Ureter (tissue), 1 donor: ENCODE measurements around the gene GPAT3. TPM values are rescaled to one million over a fixed set of nuclear protein-coding genes. Genes with fewer than 3 reads are reported as not detected.
"Not testable (repeated sequence)": the region's sequence is repeated elsewhere in the genome, so short reads cannot be mapped to it uniquely, and the experiment has no call there.

Source experiments
- DNase-seq: peaks from one replicate; pipeline ENCODE4 v3.0.0-alpha.2; 2020; ENCODE audit warnings: low spot score
- total RNA-seq: library from RNA; stranded (reverse); gene quantifications from one replicate; pipeline ENCODE4 v1.2.4, GENCODE V29; 2023
- donor health status: DM: yes; HTN: yes; CAD: no.

Gene GPAT3
- total RNA-seq, 1 donor from 2014 or later: 3.3 TPM

DNA sequence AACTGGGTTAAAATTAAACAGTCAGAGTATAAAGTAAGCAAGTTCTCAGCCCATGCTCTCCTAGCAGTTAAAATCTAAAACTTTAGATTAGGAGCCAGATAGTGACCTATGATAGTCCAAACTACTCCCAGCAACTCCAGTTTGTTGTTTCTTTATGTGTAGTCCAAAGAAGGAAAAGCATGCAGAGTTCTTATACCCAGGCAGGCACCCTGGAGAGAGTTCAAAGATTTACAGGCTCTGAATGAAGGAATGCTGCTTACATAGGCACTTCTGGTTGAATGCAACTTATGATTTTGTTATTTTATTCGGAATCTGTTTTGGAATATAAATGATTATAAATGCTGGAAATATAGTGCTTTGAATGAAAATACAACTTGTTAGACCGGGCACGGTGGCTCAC, 67.2 kb downstream of the GPAT3 start:
- no peak for DNase-seq

DNA sequence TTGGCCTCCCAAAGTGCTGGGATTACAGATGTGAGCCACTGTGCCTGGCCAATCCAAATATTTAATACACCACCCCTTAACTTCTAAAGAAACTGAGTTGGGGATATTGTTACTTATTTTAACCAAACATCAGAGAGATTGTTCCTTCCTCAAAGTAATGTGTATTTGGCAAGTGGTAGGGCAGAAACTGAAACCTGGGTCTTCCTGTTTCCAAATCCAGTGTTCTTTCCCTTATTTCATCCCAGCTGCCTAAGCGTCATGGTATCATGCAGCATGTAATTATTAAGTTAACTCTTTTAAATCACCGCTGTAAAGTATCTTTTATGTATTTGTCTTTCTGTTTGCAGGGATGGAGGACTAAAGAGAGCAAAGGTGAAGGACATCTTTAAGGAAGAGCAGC, 68.4 kb downstream of the GPAT3 start:
- DNase-seq: no peak

DNA sequence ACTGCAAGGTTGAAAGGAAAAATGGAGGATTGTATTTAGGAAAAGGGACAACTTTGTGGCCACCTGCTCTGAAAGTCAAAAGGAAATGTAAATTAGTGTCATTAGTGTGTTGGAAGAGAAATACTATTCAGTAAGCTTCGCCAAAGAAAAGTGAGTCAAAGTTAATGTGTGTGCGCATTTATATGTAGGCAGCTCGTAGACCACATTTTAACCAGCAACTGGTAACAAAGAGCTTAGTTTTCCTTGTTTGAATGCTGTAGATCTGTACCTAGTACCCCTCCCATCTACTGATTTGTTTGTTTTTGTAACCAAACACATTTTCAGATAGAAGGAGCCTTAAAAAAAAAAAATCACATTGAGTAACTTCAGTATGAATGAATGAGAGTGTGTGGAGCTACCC, 69.3 kb downstream of the GPAT3 start:
- no peak for DNase-seq

DNA sequence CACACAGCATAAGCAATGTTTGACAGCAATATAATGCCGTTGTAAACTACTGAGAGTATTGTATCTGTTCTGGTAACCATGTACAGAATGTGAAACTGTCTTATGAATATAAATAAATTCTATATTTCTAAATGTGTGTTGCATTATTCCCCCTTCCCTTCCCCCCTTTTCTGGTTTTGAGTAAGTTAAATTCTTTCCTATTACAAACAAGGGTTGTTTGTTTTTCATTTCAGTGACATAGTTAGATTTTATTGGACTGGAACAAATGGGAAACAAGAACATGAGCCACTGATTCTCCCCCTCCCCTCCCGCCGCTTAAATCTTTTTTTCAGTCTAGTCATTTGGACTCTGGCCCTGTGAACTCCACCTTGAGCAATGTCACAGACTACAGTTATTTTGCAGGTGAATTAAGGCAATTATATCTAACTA, 69.8 kb downstream of the GPAT3 start:
- DNase-seq: no peak

DNA sequence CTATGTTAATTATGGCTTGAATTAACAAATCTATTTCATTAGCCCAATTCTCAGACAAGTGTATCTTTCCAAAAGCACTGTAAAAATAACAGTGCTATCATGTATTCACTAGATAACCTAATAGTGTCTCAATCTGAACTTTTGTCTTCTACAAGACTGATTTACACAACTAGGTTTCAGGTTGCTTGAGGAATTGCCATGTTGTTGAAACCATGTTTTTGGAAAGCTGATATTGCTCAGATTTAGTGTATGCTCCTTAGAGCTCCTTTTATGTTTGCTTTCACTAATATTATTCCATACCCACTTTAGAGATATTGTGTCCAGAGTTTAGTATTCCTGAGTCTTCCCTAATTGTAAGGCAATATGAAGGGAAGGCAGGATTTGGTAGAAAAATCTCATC, 70.6 kb downstream of the GPAT3 start:
- no peak for DNase-seq

DNA sequence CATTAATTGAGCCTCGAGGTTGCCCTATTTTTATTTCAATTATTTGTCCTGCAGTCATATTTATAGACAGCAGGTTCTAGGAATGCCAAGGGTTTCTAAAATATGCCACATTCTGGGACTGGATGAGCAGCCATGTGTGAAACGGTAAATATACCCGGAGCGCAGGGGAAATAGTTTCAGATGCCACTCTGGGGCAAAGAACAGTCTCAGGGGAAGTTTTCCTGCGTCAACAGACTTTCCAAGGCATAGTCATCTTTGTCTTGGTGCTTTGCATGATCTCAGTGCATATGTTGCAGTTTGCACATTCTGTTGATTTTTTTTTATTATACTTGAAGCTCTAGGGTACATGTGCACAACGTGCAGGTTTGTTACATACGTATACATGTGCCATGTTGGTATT, 71.0 kb downstream of the GPAT3 start:
- no peak for DNase-seq

DNA sequence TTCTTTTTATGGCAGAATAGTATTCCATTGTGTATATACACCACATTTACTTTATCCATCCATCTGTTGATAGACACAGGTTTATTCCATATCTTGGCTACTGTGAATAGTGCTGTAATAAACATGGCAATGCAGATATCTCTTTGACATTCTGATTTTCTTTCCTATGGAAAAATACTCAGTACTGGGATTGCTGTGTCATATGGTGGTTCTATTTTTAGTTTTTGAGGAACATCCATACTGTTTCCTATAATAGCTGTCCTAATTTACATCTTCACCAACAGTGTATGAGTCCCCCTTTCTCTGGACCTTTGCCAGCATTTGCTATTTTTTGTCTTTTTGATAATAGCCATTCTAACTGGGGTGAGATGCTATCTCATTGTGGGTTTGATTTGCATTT, 73.5 kb downstream of the GPAT3 start:
- no peak for DNase-seq

DNA sequence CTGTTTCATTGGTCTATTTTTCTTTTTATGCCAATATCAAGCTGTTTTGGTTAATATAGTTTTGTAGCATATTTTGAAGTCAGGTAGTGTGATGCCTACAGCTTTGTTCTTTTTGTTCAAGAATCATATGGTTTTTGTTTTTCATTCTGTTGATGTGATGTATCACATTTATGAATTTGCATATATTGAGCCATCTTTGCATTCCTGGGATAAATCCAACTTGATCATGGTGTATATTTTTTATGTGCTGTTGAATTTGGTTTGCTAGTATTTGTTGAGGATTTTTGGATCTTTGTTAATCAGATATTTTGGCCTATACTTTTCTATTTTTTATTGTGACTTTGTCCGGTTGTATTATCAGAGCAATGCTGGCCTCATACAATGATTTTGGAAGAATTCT, 74.8 kb downstream of the GPAT3 start:
- DNase-seq: no peak

DNA sequence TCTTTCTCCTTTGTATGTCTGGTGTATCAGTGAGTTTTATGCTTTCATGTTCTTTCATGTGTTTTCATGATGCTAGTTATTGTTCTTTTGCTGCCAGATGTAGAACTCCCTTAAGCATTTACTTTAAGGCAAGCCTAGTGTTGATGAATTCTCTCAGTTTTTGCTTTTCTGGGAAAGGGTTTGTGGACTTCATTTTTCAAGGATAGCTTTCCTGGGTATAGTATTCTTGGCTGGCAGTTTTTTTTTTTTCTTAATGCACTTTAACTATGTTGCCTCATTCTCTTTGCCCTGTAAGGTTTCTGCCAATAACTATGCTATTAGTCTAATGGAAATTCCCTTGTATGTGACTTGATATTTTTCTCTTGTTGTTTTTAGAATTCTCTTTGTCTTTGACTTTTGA, 77.1 kb downstream of the GPAT3 start:
- no peak for DNase-seq

DNA sequence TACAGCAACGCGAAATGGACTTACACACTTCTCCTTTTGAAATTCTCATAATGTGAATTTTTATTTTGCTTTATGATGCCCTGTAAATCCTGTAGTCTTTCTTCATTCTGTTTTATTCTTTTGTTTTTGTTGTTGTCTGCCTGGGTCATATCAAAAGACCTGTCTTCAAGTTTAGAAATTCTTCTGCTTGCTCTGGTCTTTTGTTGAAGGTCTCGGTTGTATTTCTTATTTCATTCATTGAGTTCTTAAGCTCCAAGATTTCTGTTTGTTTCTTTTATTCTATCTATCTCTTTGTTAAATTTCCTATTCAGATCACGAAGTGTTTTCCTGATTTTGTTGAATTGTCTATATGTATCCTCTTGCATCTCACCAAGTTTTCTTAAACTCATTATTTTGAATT, 78.1 kb downstream of the GPAT3 start:
- DNase-seq: no peak

DNA sequence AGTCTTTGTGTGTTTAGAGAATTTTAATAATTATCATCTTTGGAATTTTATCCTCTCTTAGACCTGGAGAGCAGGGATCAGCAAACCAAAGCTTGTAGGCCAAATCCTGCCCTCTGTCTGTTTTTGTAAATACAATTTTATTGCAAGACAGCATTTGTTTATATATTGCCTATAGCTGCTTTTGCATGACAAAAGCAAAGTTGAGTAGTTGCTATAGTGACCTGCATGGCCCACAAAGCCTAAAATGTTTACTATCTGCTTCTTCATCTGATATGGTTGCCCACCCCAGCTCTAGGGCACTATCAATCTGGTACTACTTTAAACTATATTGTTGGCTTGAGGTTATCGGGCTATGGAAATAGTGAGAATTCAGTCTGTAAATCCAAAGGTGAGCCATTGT, 80.3 kb downstream of the GPAT3 start:
- no peak for DNase-seq

DNA sequence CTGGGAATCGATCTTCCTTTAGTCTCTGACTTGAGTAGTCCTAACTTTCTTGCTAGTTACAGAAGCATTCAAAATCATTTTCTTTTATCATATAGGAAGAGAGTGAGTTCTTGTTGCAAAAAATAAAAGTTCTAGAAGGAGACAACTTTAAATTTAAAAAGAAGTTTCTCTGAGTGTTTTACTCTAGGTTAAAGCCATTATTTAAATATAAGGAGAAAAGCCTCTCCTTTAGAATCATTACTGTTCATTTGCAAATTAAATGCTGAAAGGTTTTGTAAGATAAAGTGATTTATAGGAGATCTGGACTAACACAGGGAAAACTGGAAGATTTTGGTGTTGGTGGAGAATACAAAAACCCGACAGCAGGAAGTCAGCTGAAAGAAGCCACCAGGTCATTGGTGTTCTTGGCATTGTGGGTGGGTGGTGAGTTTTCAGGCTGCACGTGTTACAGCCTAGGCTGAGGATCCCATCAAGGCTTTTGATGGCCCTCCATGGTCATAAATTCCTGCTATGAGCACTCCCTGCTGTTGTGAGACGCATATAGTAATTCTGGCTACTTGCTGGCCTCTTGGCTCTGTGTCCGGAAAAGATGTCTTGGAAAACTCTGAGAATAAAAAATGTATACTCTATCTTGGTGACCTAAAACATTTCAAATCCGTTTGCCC, 81.6 kb downstream of the GPAT3 start:
- DNase-seq: no peak

DNA sequence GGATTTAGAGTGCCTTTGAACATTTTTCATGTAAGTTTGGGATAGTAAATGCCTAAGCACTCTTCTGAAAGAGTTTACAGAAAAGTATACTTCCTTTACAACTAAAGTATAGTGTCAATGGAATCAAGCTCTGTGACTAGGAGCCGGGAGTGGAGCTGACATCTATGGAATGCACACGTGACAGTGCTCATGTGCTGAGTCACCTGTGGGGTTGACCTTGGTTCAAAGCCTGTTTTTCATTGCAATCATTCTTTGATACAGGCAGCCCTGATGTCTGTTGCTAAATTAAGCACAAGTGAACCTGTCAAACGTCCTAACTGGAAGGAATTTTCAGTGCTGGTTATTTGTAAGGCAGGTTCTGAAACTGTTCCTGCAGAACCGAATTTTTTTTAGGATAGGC, 82.5 kb downstream of the GPAT3 start:
- no peak for DNase-seq

DNA sequence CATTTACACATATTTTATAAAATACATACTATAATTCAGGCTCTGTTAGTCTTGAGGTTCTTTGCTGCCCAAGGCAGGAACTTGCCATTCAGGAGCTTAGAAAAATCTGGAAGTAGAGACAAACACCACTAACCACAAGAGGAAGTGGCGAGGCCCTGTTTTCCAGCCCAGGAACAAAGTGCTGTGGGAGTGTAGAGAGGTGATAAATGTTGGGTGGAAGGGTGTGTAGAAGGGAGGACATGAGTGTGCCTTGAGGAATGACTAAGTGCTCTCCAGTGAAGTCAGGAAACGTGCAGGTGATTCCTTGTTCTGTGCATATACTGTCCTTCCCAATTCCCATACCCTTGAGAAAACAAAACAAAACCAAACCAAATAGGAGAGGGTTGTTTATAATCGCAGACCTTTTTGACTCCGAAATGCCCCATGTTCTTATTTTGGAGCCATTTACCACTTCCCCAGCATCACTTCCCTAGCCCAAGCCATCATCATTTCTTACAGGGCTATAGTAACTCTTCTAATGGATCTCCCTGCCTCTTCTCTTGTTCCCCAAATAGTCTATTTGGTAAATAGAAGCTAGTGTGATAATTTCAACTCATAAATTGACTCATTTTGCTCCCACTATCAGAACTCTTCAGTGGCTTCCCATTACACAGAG, 83.2 kb downstream of the GPAT3 start:
- DNase-seq: no peak

DNA sequence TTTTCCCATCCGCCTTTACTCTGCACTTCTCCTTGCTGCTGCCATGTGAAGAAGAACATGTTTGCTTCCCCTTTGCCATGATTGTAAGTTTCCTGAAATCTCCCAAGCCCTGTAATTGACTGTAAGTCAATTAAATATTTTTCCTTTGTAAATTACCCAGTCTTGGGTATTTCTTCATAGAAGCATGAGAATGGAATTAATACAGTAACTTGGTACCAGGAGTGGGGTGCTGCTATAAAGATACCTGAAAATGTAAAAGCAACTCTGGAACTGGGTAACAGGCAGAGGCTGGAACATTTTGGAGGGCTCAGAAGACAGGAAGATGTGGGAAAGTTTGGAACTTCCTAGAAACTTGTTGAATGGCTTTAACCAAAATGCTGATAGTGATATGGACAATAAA, 86.2 kb downstream of the GPAT3 start:
- DNase-seq: not testable (repeated sequence)

DNA sequence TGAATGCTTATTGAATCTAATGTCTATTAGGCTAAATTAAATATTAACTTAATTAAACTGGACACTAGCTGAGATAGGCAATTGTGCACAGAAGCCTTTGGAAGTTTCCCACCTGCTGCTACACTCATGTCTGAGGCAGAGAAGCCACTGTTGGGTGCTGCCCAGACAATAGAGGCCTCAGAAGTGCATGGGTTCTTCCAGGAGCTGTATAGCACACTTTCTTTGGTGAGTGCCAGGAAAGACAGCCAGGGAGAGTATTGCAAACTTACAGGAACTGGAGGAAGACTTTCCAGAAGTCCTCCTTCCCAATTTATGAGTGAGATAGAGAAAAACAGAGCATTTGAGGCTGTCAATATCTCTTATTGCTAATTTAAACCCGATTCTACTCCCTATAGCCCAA, 89.9 kb downstream of the GPAT3 start:
- no peak for DNase-seq

DNA sequence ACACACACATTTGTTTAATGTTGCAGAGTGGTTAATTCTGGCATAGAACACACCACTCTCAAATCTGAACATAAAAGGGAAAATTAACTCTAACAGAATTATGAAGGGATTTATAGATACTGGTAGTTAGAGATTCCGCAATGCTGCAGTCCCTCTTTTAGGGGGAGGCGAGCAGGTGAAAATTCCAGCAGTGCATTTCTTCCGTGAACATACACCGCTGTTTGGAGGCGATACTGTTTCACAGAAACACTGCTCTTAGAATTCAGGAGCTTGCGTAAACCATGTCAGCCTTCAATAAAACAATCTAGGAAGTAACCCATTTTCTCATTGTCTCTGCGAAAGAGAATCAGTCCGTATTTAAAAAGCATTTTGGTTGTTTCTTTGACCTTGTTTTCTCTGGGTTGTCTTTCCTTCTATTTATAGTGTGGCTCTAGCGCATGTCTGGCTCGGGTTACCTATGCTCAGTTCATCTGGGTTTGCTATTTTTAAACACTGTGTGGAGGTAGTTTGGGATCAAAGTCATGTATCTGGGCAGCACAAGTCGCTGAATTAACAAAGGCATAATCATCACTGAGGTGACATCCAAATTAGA, 90.4 kb downstream of the GPAT3 start:
- DNase-seq: no peak

DNA sequence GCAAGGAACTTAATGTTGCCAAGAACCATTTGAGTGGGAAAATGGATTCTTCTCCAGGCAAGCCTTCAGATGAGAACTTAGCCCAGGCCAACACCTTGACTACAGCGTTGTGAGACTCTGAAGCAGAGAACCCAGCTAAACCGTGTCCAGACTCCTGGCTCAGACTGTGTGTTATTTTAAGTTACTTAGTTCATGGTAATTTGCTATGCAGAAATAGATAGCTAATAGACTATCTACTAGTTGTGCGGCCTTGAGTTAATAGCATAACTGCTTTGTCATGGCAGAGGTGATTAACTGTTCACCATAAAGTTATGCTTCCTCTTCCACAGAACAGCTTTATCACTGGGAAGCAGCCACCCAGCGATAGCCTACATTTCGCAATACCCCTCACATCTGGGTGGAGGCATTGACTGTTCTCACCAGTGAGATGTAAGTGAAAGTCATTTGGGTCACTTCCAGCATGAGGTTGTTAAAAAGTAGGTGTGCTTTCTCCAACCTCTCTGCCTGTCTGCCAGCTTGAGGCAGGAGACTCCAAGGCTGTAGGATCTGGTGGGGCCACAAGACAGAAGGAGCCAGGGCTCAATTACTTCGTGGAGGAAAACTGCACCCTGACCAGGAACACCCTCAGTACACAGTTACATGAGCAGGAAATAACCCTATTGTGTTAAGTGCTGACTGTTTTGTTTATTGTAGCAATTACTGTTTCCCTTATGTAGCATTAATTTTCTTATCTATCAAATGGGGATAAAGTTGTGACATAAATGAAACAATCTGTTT, 94.2 kb downstream of the GPAT3 start:
- DNase-seq: peak; percentile 52

DNA sequence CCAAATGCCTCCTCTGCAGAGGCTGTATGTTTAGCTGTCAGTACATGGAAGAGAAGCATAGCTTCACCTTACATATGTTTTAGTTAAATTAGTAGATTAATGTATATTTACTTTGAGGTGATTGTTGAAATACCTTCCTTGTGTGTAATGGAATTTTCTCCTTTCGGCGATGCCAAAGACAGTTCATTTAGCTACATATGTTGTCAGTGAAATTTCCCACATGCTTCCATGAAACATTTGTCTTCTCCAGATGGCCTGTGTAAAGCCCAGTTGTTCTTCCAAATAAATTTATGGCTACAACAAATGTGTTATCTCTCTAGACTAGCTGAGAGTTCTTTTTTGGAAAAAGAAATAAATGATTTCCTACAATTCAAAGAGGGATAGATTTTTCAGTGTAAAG, 95.2 kb downstream of the GPAT3 start:
- DNase-seq: no peak

DNA sequence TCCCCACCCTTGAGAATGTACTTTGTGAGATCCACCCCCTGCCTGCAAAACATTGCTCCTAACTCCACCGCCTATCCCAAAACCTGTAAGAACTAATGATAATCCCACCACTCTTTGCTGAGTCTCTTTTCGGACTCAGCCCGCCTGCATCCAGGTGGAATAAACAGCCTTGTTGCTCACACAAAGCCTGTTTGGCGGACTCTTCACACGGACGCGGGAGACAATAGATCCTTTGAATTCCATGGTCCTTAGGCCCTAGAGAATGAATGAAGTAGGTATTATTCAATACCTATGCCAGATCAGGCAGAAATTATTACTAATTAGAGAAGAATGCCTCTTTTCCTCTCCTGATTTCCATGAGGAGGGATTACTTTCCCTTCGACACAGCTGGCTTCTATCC, 101.0 kb downstream of the GPAT3 start:
- DNase-seq: no peak

DNA sequence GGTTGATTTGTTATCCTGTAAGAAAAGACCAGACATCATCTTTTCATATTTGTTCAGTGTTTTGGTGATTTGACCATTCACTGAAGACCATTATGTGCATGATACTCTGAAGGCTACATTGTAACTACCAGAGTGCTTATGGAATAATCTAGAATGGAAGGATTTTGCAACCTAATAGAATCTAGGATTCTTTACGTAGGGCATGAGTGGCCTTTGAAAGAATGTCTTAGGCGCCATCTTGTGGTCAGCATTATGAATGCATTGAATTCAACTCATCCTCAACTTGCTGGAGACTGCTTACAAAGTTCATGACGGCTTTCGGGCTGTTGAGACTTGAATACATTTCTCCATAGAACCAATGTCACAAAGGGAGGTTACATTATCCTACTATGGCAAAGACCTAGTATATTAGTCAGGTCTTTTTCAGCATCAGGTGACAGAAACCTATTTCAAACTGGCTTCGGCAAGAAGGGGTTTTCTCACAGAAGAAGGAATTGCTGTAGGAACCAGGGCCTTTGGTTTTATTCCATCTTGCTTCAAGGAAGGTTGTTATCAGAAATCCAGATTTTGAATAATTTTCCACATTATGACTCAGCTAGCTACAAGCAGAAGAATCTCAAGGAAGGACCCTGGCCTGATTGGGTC, 104.1 kb downstream of the GPAT3 start:
- peak; percentile 71 for DNase-seq

DNA sequence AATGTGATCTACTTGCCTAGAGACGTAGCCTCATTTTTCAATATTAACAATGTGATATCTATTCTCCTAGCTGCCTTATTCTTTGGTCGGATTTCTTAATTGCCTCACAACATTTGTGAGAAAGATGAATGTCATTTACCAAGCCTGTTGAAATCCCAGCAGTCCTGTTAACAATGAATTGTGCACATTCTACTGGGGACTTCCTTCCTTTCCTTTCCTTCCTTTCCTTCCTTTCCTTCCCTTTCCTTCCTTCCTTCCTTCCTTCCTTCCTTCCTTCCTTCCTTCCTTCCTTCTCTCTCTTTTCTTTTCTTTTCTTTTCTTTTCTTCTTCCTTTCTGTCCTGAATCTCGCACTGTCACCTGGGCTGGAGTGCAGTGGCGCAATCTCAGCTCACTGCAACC, 107.1 kb downstream of the GPAT3 start:
- no peak for DNase-seq
